ENCODE measurements around the gene WDFY4. TPM values are rescaled to one million over a fixed set of nuclear protein-coding genes. Genes with fewer than 3 reads are reported as not detected.

Gene WDFY4
- 2.6 to 4.3 TPM (median 3.3 TPM) in 3 replicates for total RNA-seq

- peaks cover 11% of the 10 kb centered on the region for H3K27me3 Mint-ChIP-seq (ENCODE audit: low read depth)
Measured at GRCh38 chr10:48684792-48685623, at the start of gene WDFY4. WDFY4 (plus strand) TSS chr10:48684873; CDS start chr10:48709733, 24,860 bp downstream.

GRCh38 chr10:48634984-48635557, 49.6 kb upstream of the WDFY4 start:
- Mint-ChIP-seq H3K9me3 (peaks cover 11% of the 10 kb centered on the region), H3K27ac (no peak overlapping the region), H3K27me3 (ENCODE audit: low read depth) (peaks cover 29% of the 10 kb centered on the region), H3K4me1 (no peaks in the 10 kb centered on the region), H3K36me3 (no peaks in the 10 kb centered on the region), H3K4me3 (no peak overlapping the region)
- no peak for DNase-seq (ENCODE audit: low spot score in 2 of 2, unreplicated experiment in 2 of 2)
- no peak for TF ChIP-seq CTCF (IDR thresholded peaks at IDR 0.05; ENCODE audit: unreplicated experiment)

More at GRCh38 chr10:48684792-48685623, at the start of gene WDFY4:
- Mint-ChIP-seq H3K4me1 (no peaks in the 10 kb centered on the region), H3K36me3 (no peaks in the 10 kb centered on the region), H3K27ac (no peak within 1 kb of the TSS), H3K9me3 (peaks cover 6% of the 10 kb centered on the region), H3K4me3 (no peak within 1 kb of the TSS)
- no peak for TF ChIP-seq CTCF (IDR thresholded peaks at IDR 0.05; ENCODE audit: unreplicated experiment)
- no peak for DNase-seq (ENCODE audit: low spot score in 2 of 2, unreplicated experiment in 2 of 2)

GRCh38 chr10:48636231-48636630, 48.4 kb upstream of the WDFY4 start:
- no peak for DNase-seq (ENCODE audit: low spot score in 2 of 2, unreplicated experiment in 2 of 2)

GRCh38 chr10:48636901-48637300, 47.8 kb upstream of the WDFY4 start:
- H3K27ac Mint-ChIP-seq, result no peak overlapping the region
- TF ChIP-seq CTCF (IDR thresholded peaks at IDR 0.05; ENCODE audit: unreplicated experiment), result no peak
- no peaks in the 10 kb centered on the region for H3K4me1 Mint-ChIP-seq
- no peaks in the 10 kb centered on the region for H3K36me3 Mint-ChIP-seq
- no peak for DNase-seq (ENCODE audit: low spot score in 2 of 2, unreplicated experiment in 2 of 2)
- H3K4me3 Mint-ChIP-seq, result no peak overlapping the region
- peaks cover 17% of the 10 kb centered on the region for H3K9me3 Mint-ChIP-seq
- H3K27me3 Mint-ChIP-seq (ENCODE audit: low read depth), result peaks cover 20% of the 10 kb centered on the region

More at GRCh38 chr10:48636231-48636630, 48.4 kb upstream of the WDFY4 start:
- peaks cover 25% of the 10 kb centered on the region for H3K27me3 Mint-ChIP-seq (ENCODE audit: low read depth)
- H3K36me3 Mint-ChIP-seq, result no peaks in the 10 kb centered on the region
- no peaks in the 10 kb centered on the region for H3K4me1 Mint-ChIP-seq
- H3K4me3 Mint-ChIP-seq, result no peak overlapping the region
- TF ChIP-seq CTCF (IDR thresholded peaks at IDR 0.05; ENCODE audit: unreplicated experiment), result no peak
- peaks cover 15% of the 10 kb centered on the region for H3K9me3 Mint-ChIP-seq
- H3K27ac Mint-ChIP-seq, result no peak overlapping the region

GRCh38 chr10:48638158-48638557, 46.5 kb upstream of the WDFY4 start:
- no peaks in the 10 kb centered on the region for H3K4me1 Mint-ChIP-seq
- peaks cover 18% of the 10 kb centered on the region for H3K9me3 Mint-ChIP-seq
- no peak overlapping the region for H3K4me3 Mint-ChIP-seq
- no peak for TF ChIP-seq CTCF (IDR thresholded peaks at IDR 0.05; ENCODE audit: unreplicated experiment)
- H3K36me3 Mint-ChIP-seq, result no peaks in the 10 kb centered on the region
- peaks cover 8% of the 10 kb centered on the region for H3K27me3 Mint-ChIP-seq (ENCODE audit: low read depth)
- no peak overlapping the region for H3K27ac Mint-ChIP-seq
- DNase-seq (ENCODE audit: low spot score in 2 of 2, unreplicated experiment in 2 of 2), result no peak

Measured in mesothelial cell of epicardium (in vitro differentiated cells).